ACHN (cell line): Measurements from ENCODE around the gene THYN1.
"Not testable (repeated sequence)": the region's sequence is repeated elsewhere in the genome, so short reads cannot be mapped to it uniquely, and the experiment has no call there.

Experiments used
- DNase-seq: peaks from one replicate; pipeline ENCODE4 v3.0.0-alpha.2; 2015
- in situ Hi-C: cut with HindIII; loops from 2 replicates; pipeline ENCODE4 v1.10.0; 2017; ENCODE audit warnings: low sequenced_read_pairs, low pct_ligation_motif_present, low pct_unique_long_range_greater_than_20kb

THYN1 gene

DNA sequence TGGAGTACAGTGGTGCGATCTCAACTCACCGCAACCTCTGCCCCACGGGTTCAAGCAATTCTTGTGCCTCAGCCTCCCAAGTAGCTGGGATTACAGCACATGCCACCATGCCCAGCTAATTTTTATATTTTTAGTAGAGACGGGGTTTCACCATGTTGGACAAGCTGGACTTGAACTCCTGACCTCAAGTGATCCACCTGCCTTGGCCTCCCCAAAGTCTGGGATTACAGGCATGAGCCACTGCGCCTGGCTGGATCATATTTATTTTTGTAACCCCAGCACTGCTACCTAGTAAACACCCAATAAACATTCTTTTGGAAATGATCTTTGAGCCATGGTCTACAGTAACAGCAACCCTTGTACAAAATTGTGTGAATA lies 2.0 kb upstream of the THYN1 start:
- DNase-seq, in situ Hi-C loops: not testable (repeated sequence)

- in situ Hi-C loops = no loop called here
- no peak for DNase-seq
Measured at GRCh38 chr11:134254433-134255183, 1.5 kb upstream of the THYN1 start.

- DNase-seq = peak; percentile 37
- in situ Hi-C loops = no loop called here
Measured at GRCh38 chr11:134252346-134253187, 585 bp downstream of the THYN1 start.

DNA sequence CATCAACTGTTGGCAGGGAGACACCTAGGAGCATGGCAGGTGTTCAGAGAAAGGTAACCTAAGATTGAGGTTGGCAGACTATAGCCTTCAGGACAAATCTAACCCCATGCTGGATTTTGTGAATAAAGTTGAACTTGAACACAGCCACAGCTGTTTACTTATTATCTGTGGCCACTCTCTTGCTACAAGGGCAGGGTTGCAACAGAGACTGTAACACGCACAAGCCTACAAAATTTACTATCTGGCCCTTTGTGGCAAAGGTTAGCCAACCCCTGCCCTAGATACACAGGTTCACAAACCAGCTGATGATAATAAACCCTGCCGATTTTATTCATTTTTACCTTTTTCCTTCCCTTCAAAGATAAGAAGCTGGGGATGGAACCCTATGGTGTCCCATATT lies 2.5 kb downstream of the THYN1 start:
- no peak for DNase-seq
- in situ Hi-C loops = no loop called here

GRCh38 chr11:134250246-134250645 lies 2.9 kb downstream of the THYN1 start:
- no peak for DNase-seq
- in situ Hi-C loops = no loop called here

GRCh38 chr11:134248910-134249480 lies 4.2 kb downstream of the THYN1 start:
- DNase-seq = no peak
- in situ Hi-C loops = no loop called here

DNA sequence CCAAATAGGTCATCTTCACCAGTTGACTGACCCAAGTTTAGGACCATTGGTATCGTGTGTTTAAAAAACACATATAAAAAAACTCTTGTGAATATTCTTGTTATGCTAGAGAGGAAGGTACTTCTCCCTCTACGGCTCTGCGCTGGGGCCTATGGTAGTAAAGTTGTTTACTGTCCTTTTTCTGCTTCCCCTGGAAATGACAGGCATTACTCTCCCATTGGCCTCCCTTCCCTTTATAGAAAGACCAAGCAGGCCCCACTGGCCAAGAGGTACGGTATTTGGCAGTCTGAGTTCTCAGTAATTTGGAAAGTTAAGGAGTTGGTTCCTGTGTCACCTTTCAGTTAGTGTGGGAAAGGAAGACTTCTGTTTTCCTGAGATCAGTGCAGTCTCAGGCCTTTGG lies 6.5 kb downstream of the THYN1 start:
- DNase-seq = no peak
- in situ Hi-C loops = no loop called here

GRCh38 chr11:134246100-134246499 lies 7.1 kb downstream of the THYN1 start:
- in situ Hi-C loops = no loop called here

DNA sequence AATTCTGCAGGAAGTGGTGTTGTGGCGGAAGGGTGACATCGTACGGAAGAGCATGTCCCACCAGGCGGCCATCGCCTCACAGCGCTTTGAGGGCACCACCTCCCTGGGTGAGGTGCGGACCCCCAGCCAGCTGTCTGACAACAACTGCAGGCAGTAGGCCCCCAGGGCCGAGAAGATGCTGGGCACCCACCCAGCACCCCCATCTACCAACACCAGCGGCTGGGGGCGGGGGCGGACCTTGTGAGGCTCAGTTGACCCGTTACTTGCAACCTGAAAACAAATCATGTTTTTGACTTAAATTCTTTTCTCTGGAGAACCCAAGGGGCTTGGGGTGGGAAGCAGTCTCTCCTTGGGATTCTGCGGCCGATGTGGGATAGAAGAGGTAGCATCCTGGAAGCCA lies 7.7 kb downstream of the THYN1 start:
- no peak for DNase-seq
- in situ Hi-C loops = no loop called here

More at GRCh38 chr11:134246100-134246499, 7.1 kb downstream of the THYN1 start:
- no peak for DNase-seq

DNA sequence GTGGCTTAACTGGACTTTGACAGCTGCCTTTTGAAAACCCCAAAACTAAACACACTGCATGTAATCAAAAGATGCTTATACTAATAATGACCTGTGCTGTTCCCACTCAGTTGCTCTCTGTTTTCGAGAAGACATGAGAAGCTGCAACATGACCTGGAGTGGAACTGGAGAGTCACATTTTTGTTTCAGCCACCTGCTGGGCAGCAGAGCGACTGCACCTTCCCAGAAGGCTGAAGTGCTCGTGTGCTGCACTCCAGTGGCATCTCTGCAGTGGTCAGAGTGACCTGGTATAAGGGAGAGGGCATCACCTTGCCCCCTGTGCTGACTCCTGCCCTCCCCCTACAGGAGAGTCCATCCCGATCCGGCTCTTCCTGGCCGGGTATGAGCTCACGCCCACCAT lies 8.6 kb downstream of the THYN1 start:
- DNase-seq = peak; percentile 28
- in situ Hi-C loops = no loop called here

- in situ Hi-C loops = no loop called here
- DNase-seq = no peak
Measured at GRCh38 chr11:134243913-134244312, 9.2 kb downstream of the THYN1 start.

- DNase-seq = no peak
- in situ Hi-C loops = no loop called here
Measured at GRCh38 chr11:134242376-134242775, 10.8 kb downstream of the THYN1 start.

DNA sequence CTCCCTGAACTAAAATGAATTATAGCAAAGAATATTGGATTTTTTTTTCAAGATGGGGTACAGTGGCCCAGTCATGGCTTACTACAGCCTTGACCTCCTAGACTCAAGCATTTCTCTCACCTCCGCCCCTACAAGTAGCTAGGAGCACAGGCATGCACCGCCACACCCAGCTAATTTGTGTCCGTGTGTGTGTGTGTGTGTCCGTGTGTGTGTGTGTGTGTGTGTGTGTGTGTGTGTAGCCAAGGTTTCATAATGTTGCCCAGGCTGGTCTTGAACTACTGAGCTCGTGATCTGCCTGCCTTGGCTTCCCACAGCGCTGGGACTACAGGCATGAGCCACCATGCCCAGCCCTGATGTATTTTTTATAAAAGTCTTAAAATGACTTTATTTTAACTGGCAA lies 12.6 kb downstream of the THYN1 start:
- in situ Hi-C loops = no loop called here
- DNase-seq = no peak

DNA sequence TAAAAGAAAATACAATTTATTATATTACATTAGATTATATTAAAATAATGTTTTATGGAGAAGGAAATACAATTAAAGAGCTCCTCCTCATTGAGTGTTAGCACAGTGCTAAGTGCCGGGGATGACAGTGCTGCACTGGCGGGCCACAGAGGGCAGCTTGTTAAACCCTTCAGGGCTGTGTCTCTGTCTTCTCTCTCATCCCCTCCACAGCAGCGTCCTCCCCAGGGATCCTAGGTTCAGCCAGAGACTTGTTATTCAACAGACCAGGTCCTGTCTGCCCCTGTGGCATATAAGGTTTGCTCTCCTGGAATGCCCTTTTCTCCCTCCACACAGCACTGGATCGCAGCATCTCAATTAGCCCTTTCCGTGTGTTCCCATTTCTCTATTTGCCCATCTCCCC lies 14.2 kb downstream of the THYN1 start:
- DNase-seq = no peak
- in situ Hi-C loops = no loop called here

DNA sequence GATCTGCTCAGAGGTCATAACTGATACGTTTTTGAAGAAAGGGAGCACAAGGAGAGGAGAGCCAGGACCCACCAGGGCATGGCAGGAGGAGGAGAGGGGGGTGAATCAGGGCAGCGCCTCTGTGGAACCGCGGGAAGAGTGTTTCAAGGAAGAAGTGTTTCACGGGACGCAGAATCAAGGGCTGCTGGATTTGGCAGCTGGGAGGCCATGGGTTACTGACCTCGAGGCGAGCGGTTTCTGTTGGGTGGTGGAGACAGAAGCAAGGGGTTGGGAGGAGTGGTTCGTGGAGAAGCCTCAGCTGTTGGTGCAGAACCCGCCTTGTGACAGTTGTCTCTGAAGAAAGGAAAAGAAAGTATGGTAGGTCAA lies 15.6 kb downstream of the THYN1 start:
- no peak for DNase-seq
- in situ Hi-C loops = no loop called here

DNA sequence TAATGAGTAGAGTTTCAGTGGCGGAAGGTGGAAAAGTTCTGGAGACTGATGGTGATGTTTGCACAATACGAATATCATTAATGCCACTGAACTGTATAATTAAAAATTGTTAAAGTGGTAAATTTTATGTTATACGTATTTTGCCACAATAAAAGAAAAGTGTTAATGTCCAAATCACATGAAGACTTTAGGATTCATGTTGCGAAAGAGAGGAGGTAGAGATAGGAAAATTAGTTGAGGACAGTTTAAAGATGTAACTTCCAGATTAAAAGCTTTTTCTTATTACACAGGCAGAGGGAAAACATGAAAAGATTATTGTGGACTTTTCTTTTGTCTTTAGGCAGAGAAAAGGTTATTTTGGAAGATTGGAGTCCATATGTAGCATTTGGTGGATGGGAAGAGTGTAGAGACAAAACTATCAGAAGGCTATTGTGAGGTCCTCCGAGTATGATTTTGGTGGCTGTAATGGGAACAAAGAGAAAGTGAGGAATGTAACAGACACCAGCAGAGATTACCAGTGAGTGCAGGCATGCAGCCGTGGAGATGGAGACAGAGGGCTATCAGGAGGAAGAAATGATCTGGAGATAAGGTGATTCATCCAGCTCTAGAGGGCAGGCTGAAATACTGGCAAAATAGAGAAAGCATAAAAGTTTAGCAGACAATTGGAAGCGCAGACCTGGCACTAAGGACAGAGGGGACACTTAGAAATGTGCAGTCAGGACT lies 16.2 kb downstream of the THYN1 start:
- no peak for DNase-seq
- in situ Hi-C loops = no loop called here

DNA sequence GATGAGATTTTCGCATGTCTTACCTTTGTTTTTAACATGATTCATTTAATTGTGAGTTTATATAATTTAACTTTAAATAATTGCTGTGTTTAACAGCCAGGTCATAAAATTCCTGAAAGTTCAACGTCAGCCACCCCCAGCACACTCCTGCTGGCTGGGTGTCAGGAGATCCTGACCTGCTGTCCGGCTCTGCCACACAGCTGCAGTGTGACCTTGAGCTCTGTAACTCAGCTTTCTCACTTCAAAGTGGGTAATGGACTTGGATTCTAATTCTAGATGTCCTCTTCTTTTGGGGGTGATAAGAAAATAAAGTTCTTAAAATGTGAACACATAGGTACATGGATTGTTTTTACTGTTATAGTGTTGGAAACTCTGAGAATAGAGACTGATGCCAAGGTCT lies 17.8 kb downstream of the THYN1 start:
- in situ Hi-C loops = no loop called here

GRCh38 chr11:134233729-134234179 lies 19.4 kb downstream of the THYN1 start:
- in situ Hi-C loops = no loop called here
- no peak for DNase-seq

More for the DNA sequence above, 17.8 kb downstream of the THYN1 start:
- DNase-seq = no peak
